Activated T-cell treated with anti-CD3 and anti-CD28 coated beads, Interleukin-2, amount 50 U/mL, for 72 hours (primary cell): ENCODE results near the gene LTF. TPM values are rescaled to one million over a fixed set of nuclear protein-coding genes. Genes with fewer than 3 reads are reported as not detected.

Experiments
- ATAC-seq, 2 donors: fragments of 150-1000 bp; cut with Tn5 transposase; replicated peaks in 1 of 2; 2 replicates each; pipeline ENCODE4 v1.10.0; 2021; ENCODE audit warnings: moderate library complexity in 2 of 2, mild to moderate bottlenecking in 1 of 2
- DNase-seq, 2 donors: peaks; one replicate each; pipeline ENCODE4 v3.0.0; 2021 to 2022; ENCODE audit warnings: mixed read lengths in 1 of 2
- H3K27ac Mint-ChIP-seq: one replicate; pipeline ENCODE4 v1.8.0; 2022; ENCODE audit warnings: mild to moderate bottlenecking, moderate library complexity, mixed read lengths
- H3K27me3 Mint-ChIP-seq: one replicate; pipeline ENCODE4 v1.8.0; 2022; ENCODE audit warnings: low read depth, mixed read lengths
- H3K36me3 Mint-ChIP-seq, 2 donors: one replicate each; pipeline ENCODE4 v1.8.0; 2022; ENCODE audit warnings: mixed read lengths in 2 of 2, mild to moderate bottlenecking in 1 of 2; ENCODE audit not compliant: insufficient read depth in 2 of 2
- H3K4me1 Mint-ChIP-seq: one replicate; pipeline ENCODE4 v1.8.0; 2022; ENCODE audit warnings: low read depth, mixed read lengths
- H3K4me3 Mint-ChIP-seq, 2 donors: one replicate each; pipeline ENCODE4 v1.8.0; 2022; ENCODE audit warnings: mild to moderate bottlenecking in 2 of 2, mixed read lengths in 2 of 2, moderate library complexity in 2 of 2
- H3K9me3 Mint-ChIP-seq, 2 donors: one replicate each; pipeline ENCODE4 v1.8.0; 2022; ENCODE audit warnings: mixed read lengths in 2 of 2
- total RNA-seq, 2 donors: library from RNA; stranded (reverse); gene quantifications; one replicate each; pipeline ENCODE4 v1.2.3, GENCODE V29; 2022

LTF gene
- total RNA-seq, 2 donors from 2014 or later: not detected

- Mint-ChIP-seq H3K9me3 (no peaks in the 10 kb centered on the region), H3K36me3 (no peaks in the 10 kb centered on the region), H3K4me1 (peaks cover 9% of the 10 kb centered on the region), H3K27ac (no peak overlapping the region), H3K27me3 (no peaks in the 10 kb centered on the region), H3K4me3 (no peak overlapping the region)
- DNase-seq (no peak), ATAC-seq (no peak)
Measured at GRCh38 chr3:46417841-46418611, 46.7 kb downstream of the LTF start.

GRCh38 chr3:46416811-46417510 is 47.7 kb downstream of the LTF start:
- ATAC-seq: no peak
- no peaks in the 10 kb centered on the region for H3K9me3 Mint-ChIP-seq
- H3K27me3 Mint-ChIP-seq: no peaks in the 10 kb centered on the region
- no peak overlapping the region for H3K27ac Mint-ChIP-seq
- H3K4me3 Mint-ChIP-seq: no peak overlapping the region
- DNase-seq: no peak
- H3K36me3 Mint-ChIP-seq: no peaks in the 10 kb centered on the region
- peaks cover 9% of the 10 kb centered on the region for H3K4me1 Mint-ChIP-seq

GRCh38 chr3:46416125-46416810 is 48.4 kb downstream of the LTF start:
- H3K4me3 Mint-ChIP-seq: no peak overlapping the region
- peaks cover 9% of the 10 kb centered on the region for H3K4me1 Mint-ChIP-seq
- H3K27ac Mint-ChIP-seq: no peak overlapping the region
- ATAC-seq: peak in 1 of 2 donors; percentile 41
- DNase-seq: peak in 1 of 2 donors; percentile 8
- no peaks in the 10 kb centered on the region for H3K27me3 Mint-ChIP-seq
- H3K9me3 Mint-ChIP-seq: no peaks in the 10 kb centered on the region
- H3K36me3 Mint-ChIP-seq: no peaks in the 10 kb centered on the region

- no peak for DNase-seq
- no peak for ATAC-seq
- no peaks in the 10 kb centered on the region for H3K9me3 Mint-ChIP-seq
- no peaks in the 10 kb centered on the region for H3K36me3 Mint-ChIP-seq
- H3K4me3 Mint-ChIP-seq: no peak overlapping the region
- H3K4me1 Mint-ChIP-seq: peaks cover 15% of the 10 kb centered on the region
- no peak overlapping the region for H3K27ac Mint-ChIP-seq
- peaks cover 8% of the 10 kb centered on the region for H3K27me3 Mint-ChIP-seq
Measured at GRCh38 chr3:46414739-46415138, 50.0 kb downstream of the LTF start.

GRCh38 chr3:46413951-46414350 is 50.8 kb downstream of the LTF start:
- Mint-ChIP-seq H3K27me3 (peaks cover 8% of the 10 kb centered on the region), H3K4me3 (no peak overlapping the region), H3K4me1 (peaks cover 21% of the 10 kb centered on the region), H3K27ac (no peak overlapping the region), H3K9me3 (no peaks in the 10 kb centered on the region), H3K36me3 (no peaks in the 10 kb centered on the region)
- DNase-seq (no peak), ATAC-seq (no peak)

- H3K36me3 Mint-ChIP-seq: no peaks in the 10 kb centered on the region
- no peak overlapping the region for H3K27ac Mint-ChIP-seq
- H3K9me3 Mint-ChIP-seq: no peaks in the 10 kb centered on the region
- peaks cover 8% of the 10 kb centered on the region for H3K27me3 Mint-ChIP-seq
- DNase-seq (no peak), ATAC-seq (no peak)
- H3K4me1 Mint-ChIP-seq: peaks cover 32% of the 10 kb centered on the region
- H3K4me3 Mint-ChIP-seq: no peak overlapping the region
Measured at GRCh38 chr3:46412786-46413298, 51.9 kb downstream of the LTF start.

- Mint-ChIP-seq H3K27ac (no peak overlapping the region), H3K9me3 (no peaks in the 10 kb centered on the region), H3K4me3 (no peak overlapping the region), H3K27me3 (peaks cover 8% of the 10 kb centered on the region), H3K36me3 (no peaks in the 10 kb centered on the region), H3K4me1 (peaks cover 44% of the 10 kb centered on the region)
- no peak for DNase-seq
- ATAC-seq: no peak
Measured at GRCh38 chr3:46411271-46411670, 53.4 kb downstream of the LTF start.

GRCh38 chr3:46410669-46411068 is 54.0 kb downstream of the LTF start:
- H3K27ac Mint-ChIP-seq: no peak overlapping the region
- DNase-seq: no peak
- ATAC-seq: no peak
- H3K36me3 Mint-ChIP-seq: no peaks in the 10 kb centered on the region
- peaks cover 8% of the 10 kb centered on the region for H3K27me3 Mint-ChIP-seq
- no peak overlapping the region for H3K4me3 Mint-ChIP-seq
- H3K4me1 Mint-ChIP-seq: peaks cover 41% of the 10 kb centered on the region
- no peaks in the 10 kb centered on the region for H3K9me3 Mint-ChIP-seq

GRCh38 chr3:46409739-46410489 is 54.8 kb downstream of the LTF start:
- H3K4me3 Mint-ChIP-seq: peak overlapping the region in 1 of 2 donors; percentile 36
- no peak overlapping the region for H3K27ac Mint-ChIP-seq
- ATAC-seq (no peak), DNase-seq (no peak)
- H3K4me1 Mint-ChIP-seq: peaks cover 41% of the 10 kb centered on the region
- H3K27me3 Mint-ChIP-seq: peaks cover 8% of the 10 kb centered on the region
- H3K36me3 Mint-ChIP-seq: no peaks in the 10 kb centered on the region
- no peaks in the 10 kb centered on the region for H3K9me3 Mint-ChIP-seq

GRCh38 chr3:46408853-46409252 is 55.9 kb downstream of the LTF start:
- no peaks in the 10 kb centered on the region for H3K9me3 Mint-ChIP-seq
- H3K27me3 Mint-ChIP-seq: peaks cover 8% of the 10 kb centered on the region
- DNase-seq (no peak), ATAC-seq (no peak)
- peaks cover 41% of the 10 kb centered on the region for H3K4me1 Mint-ChIP-seq
- no peak overlapping the region for H3K27ac Mint-ChIP-seq
- peak overlapping the region; percentile 15 to 31 for H3K4me3 Mint-ChIP-seq
- no peaks in the 10 kb centered on the region for H3K36me3 Mint-ChIP-seq

- Mint-ChIP-seq H3K27me3 (peaks cover 8% of the 10 kb centered on the region), H3K4me3 (peak overlapping the region; percentile 83 to 88), H3K36me3 (no peaks in the 10 kb centered on the region), H3K27ac (no peak overlapping the region), H3K9me3 (no peaks in the 10 kb centered on the region), H3K4me1 (peaks cover 41% of the 10 kb centered on the region)
- ATAC-seq (no peak), DNase-seq (no peak)
Measured at GRCh38 chr3:46407970-46408369, 56.7 kb downstream of the LTF start.

GRCh38 chr3:46406788-46407611 is 57.7 kb downstream of the LTF start, which contains the start of the genes CCR5AS and CCRL2:
Gene CCR5AS, minus strand, starts transcription at chr3:46407066.
Gene CCRL2, plus strand, starts transcription at chr3:46407259. Its CDS starts 821 bp downstream, at chr3:46408080.
- peak; percentile 91 to 94 for ATAC-seq
- DNase-seq: peak; percentile 36 to 47
- H3K4me1 Mint-ChIP-seq: peaks cover 41% of the 10 kb centered on the region
- H3K9me3 Mint-ChIP-seq: no peaks in the 10 kb centered on the region
- no peaks in the 10 kb centered on the region for H3K36me3 Mint-ChIP-seq
- peak within 1 kb of the TSS; percentile 90 for H3K27ac Mint-ChIP-seq
- H3K27me3 Mint-ChIP-seq: peaks cover 8% of the 10 kb centered on the region
- peak within 1 kb of the TSS; percentile 83 to 88 for H3K4me3 Mint-ChIP-seq
